NCI-H2029 (cell line): ENCODE results near the gene HIGD1B.

ENCODE experiments used
- DNase-seq: peaks from one replicate; lab custom pipeline; 2025; lab: John Stamatoyannopoulos, UW

The HIGD1B gene

DNA sequence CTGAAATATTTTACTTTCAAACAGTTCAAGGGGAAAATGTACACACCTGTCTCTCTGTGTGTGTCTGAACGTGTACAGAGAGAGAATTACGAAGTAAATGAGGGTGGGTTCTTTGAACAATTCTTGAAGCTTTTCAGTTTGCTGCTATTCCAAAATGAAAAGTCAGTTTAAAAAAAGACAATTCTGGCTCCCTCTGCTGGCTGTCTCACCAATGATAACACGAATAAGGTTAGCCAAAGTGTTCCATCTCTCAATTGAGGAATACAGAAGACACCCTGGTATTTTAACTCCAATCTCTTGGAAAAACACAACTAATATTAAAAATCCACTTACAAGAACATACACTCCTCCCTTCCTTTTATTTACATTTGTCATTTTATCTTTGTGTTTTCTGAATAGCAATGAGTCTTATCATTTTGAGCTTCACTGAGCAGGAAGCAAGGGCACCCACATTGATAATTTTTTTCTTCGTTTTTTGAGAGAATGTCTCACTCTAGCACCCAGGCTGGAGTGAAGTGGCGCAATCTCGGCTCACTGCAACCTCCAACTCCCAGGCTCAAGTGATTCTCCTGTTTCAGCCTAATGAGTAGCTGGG, 31.0 kb downstream of the HIGD1B start:
- DNase-seq, result no peak

GRCh38 chr17:44879376-44879775, 31.7 kb downstream of the HIGD1B start:
- no peak for DNase-seq

DNA sequence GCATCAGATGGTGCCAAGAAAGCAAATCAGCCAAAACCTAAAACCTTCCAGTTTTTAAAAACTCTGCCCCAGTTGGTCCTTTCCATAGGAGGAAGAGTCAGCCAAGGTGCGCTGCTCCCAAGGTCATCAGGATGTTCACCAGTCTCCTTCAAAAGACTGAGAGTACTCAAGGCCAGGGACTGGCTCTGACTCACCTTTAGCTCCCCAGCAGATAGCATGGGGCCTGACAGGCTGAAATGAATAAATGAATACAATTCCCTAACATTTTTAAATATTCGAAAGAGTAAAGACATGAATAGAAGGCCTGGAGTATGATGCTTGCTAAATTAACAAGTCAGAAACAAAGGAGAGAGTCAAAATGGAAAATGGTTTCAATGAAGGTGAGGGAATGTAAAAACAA, 32.4 kb downstream of the HIGD1B start:
- DNase-seq, result no peak

DNA sequence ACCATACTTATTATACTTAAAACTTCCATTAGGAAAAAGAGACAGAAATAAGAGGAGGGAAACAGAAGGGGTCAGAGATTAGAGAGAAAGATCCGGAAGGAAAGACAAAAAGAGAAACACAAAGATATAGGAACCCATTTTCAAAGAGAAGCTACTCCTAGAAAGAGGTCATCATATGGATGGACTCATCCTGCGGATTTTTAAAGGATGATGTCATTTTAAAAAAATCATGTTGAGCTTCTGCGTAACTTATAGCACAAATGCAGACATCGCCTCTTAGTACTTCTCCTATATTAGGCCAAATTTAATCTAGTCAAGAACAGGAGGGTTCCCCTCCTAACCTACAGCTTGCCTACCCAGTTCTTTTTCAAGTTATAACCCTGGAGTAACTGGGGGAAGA, 33.5 kb downstream of the HIGD1B start:
- no peak for DNase-seq

DNA sequence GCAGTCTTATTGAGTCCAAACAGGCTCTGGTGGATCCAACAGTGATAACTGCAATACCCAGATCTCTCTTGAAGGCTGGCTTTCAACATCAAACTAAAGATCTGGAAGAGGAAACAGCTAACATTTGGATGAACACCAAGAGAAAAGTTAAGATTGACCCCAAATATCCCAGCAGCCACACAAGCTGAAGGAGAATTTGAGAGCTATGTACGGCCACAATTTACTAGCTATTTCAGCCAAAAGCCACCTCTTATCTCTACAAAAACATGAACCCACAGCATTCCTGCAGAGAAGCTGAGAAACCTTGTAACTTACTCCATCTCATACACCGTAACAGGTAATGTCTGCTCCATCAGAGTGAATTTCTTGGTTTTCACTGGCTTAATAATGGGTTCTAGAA, 37.3 kb downstream of the HIGD1B start:
- DNase-seq, result no peak

- no peak for DNase-seq
These were observed 39.3 kb downstream of the HIGD1B start for GRCh38 chr17:44887016-44887415.

DNA sequence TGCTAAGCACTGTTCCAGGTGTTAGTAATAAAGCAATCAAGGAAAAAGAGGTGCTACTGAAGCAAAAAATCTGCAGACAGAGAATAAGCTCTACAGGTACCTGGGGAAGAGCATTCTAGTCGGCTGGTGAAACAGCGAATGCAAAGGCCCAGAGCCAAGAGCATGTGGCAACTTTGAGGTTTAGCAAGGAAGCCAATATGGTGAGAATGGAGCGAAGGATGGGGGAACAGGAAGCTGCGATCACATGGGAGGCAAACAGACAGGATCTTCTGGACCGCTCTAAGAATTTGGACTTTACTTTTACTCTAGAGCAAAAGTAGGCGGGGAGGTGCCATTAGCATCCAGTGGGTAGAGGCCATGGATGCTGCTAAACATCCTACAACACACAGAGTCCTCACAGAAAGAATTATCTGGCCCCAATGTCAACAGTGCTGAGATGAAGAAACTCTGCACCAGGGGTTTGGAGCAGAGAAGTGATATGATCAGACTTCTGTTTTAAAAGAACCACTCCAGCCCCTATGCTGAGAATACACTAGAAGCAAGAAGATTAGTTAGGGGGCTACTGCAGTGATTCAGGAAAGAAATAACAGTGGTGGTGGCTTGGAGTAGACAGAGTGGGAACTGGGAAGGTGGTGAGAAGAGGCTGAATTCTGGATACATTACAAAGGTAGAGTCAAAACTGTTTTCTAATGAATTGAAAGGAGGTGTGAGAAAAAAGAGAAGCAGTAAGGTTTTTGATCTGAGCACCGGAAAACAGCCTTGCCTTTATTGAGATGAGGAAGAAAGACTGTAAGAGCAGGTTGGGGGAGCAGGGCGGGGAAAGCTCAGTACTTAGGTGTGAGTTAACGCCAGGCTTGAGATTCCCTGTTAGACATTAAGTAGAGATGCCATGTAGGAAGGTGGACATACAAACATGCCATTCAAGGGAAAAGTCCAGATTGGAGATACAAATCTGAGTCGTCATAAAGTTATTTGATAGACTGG, 40.6 kb downstream of the HIGD1B start:
- no peak for DNase-seq

- DNase-seq, result no peak
These were observed 41.3 kb downstream of the HIGD1B start for GRCh38 chr17:44889003-44889402.

DNA sequence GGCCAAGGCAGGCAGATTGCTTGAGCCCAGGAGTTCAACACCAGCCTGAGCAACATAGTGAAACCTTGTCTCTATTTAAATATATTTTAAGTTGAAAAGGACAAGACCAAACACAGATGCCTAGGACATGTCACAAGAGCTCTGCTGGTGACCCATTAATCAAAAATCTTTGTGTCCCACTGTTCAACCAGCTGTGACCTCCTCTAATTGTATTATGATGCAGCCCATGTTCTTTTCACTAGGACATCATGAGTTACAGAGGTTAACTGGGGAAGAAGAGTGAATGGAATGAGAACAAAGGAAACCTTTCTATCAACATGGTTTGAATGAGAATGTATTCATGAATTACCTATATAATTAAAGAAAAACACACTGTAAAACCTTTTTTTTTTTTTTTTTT, 44.6 kb downstream of the HIGD1B start:
- no peak for DNase-seq

- DNase-seq, result no peak
These were observed 47.0 kb downstream of the HIGD1B start for GRCh38 chr17:44894642-44895041.

DNA sequence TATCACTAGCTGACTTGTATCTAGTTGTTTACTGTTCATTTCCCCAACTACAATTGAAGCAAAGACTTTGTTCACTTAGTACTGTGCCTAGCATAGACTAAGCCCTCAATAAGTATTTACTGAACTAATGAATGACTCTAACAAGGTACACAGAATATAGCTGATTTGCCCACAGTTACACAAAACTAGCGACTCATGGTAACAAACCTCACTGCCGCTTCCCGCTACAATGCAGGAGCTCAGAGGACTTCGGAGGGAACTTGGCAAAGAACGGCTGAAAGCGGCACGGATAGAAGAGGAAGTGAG, 51.0 kb downstream of the HIGD1B start:
- DNase-seq, result no peak

GRCh38 chr17:44899074-44899782, 51.5 kb downstream of the HIGD1B start, which contains the start of gene EFTUD2:
TSS of gene EFTUD2 (minus strand) at chr17:44899445. CDS start at chr17:44894521, 4,924 bp downstream.
- peak; percentile 85 for DNase-seq
